ENCODE results near the gene CDC27. TPM values are rescaled to one million over a fixed set of nuclear protein-coding genes. Genes with fewer than 3 reads are reported as not detected.
"Not testable (repeated sequence)": the region's sequence is repeated elsewhere in the genome, so short reads cannot be mapped to it uniquely, and the experiment has no call there.

The CDC27 gene
- total RNA-seq, 2 donors from 2014 or later = 39.3 to 46.6 TPM

DNA sequence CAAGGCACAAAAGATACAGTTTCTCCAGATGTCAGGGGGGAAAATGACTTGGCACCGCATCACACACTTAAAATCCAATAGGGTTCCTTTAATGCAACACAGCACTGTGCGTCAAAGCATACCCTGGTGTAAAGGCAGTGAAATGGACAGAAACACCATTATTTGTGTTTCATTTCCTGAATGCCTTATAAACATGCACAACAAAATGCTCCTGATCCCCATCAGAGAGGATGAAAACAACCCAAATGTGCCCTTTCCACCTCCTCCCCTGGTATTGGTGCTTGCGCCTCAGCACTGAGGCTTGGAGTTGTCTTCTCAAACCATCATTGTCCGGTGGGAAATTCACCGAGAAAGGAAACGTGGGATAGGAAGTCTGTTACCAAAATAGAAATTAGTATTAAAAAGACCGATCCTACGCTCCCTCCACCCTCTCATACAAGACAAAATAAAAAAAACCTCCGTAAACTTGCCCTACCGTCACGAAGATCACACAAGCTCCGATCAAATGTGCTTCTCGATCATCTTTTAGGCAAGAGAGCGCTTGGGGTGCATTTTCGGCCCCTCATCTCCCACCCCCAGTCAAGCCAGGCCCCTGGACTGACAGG is 722 bp downstream of the CDC27 start:
- Histone ChIP-seq H3K4me3 (peak overlapping the region; percentile 80 to 83), H3K36me3 (no peaks in the 10 kb centered on the region), H3K4me1 (peaks cover 0 to 46% of the 10 kb centered on the region in 2 donors), H3K27ac (peak overlapping the region; percentile 98 to 99), H3K9me3 (no peaks in the 10 kb centered on the region), H3K27me3 (no peaks in the 10 kb centered on the region)
- TF ChIP-seq, protein P1, sequence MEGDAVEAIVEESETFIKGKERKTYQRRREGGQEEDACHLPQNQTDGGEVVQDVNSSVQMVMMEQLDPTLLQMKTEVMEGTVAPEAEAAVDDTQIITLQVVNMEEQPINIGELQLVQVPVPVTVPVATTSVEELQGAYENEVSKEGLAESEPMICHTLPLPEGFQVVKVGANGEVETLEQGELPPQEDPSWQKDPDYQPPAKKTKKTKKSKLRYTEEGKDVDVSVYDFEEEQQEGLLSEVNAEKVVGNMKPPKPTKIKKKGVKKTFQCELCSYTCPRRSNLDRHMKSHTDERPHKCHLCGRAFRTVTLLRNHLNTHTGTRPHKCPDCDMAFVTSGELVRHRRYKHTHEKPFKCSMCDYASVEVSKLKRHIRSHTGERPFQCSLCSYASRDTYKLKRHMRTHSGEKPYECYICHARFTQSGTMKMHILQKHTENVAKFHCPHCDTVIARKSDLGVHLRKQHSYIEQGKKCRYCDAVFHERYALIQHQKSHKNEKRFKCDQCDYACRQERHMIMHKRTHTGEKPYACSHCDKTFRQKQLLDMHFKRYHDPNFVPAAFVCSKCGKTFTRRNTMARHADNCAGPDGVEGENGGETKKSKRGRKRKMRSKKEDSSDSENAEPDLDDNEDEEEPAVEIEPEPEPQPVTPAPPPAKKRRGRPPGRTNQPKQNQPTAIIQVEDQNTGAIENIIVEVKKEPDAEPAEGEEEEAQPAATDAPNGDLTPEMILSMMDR (IDR thresholded peaks at IDR 0.05) = no peak
- DNase-seq (ENCODE audit: low spot score) = no peak

DNA sequence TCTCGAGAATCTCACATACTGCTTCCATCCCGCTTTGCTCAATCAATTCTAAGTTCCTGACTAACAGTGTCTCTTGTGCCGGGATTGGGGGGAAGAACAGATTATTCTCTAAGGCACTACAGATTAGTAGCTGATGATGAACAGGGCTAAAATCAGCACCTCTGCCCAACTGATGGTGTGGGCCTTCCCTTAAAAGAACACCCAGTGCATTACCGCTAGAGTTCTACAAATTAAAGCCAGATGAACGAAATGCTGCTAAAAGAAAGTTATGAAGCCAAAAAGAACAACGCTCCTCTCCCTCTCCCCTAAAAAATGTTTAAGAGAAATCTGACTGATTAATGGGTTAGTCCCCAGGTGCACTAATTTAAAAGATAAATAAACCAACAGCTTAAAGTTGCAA is 4.4 kb downstream of the CDC27 start:
- DNase-seq (ENCODE audit: low spot score) = no peak
- peaks cover 0 to 64% of the 10 kb centered on the region in 2 donors for H3K4me1 ChIP-seq
- TF ChIP-seq, protein P1 (IDR thresholded peaks at IDR 0.05) = no peak
- H3K27ac ChIP-seq = no peak overlapping the region
- no peaks in the 10 kb centered on the region for H3K9me3 ChIP-seq
- H3K36me3 ChIP-seq = peaks cover 10% of the 10 kb centered on the region
- H3K27me3 ChIP-seq = no peaks in the 10 kb centered on the region
- H3K4me3 ChIP-seq = no peak overlapping the region

DNA sequence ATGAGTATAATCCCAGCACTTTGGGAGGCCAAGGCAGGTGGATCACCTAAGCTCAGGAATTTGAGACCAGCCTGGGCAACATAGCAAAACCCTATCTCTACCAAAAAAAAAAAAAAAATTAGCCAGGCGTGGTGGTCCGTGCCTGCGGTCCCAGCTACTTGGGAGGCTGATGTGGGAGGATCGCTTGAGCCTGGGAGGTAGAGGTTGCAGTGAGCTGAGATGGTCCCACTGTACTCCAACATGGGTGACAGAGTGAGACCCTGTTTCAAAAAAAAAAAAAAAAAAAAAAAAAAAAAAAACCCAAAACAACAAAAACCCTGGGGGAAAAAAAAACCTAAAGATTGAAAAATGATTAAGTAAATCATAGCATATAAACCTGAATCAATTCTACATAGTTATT is 8.1 kb downstream of the CDC27 start:
- H3K9me3 ChIP-seq; DNase-seq (ENCODE audit: low spot score); H3K27me3 ChIP-seq; H3K4me3 ChIP-seq; H3K27ac ChIP-seq: not testable (repeated sequence)
- H3K4me1 ChIP-seq = peaks cover 0 to 48% of the 10 kb centered on the region in 2 donors
- H3K36me3 ChIP-seq = peaks cover 18% of the 10 kb centered on the region

DNA sequence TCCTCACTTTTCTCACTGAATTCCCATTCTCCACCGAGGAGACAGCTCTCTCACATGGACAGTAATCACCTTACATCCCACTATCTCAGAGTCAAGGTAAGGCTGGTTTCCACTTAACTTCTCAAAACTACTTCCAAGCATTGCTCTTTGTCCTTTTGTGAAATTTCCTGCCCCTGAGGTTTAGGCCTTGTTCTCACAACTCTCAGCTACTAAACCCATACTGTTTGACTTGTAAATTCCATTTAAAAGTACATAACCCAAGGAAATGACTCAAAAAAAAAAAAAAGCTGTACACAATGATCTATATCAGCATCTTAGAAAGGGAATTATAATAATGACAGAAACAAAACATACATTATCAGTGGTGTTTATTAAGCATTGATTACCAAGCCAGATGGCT is 8.8 kb downstream of the CDC27 start:
- no peak overlapping the region for H3K4me3 ChIP-seq
- H3K9me3 ChIP-seq = no peaks in the 10 kb centered on the region
- H3K36me3 ChIP-seq = peaks cover 18% of the 10 kb centered on the region
- H3K4me1 ChIP-seq = peaks cover 0 to 44% of the 10 kb centered on the region in 2 donors
- H3K27ac ChIP-seq = no peak overlapping the region
- TF ChIP-seq, protein P1 (IDR thresholded peaks at IDR 0.05) = no peak
- DNase-seq (ENCODE audit: low spot score) = no peak
- H3K27me3 ChIP-seq = no peaks in the 10 kb centered on the region

DNA sequence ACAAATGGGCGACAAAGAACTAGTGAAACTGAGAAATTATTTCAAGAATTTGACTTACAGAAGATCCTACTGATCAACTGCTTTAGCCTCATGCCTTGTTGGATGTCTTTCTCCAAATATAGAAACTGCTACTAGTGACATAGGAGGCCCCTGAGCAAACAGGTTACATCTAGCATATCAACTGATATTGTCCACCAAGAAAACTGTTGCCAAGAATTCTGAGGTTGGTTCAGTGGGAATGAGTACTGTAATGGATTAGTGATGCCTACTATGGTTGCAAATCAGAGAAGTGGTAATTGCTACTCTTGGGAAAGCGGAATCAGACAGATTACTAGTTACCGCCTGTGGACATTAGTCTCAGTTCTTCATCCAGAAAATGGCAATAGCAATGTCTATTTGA is 10.0 kb downstream of the CDC27 start:
- Histone ChIP-seq H3K36me3 (peaks cover 18% of the 10 kb centered on the region), H3K27ac (no peak overlapping the region), H3K27me3 (no peaks in the 10 kb centered on the region), H3K4me1 (peaks cover 0 to 35% of the 10 kb centered on the region in 2 donors), H3K4me3 (no peak overlapping the region), H3K9me3 (no peaks in the 10 kb centered on the region)
- TF ChIP-seq, protein P1 (IDR thresholded peaks at IDR 0.05) = no peak
- no peak for DNase-seq (ENCODE audit: low spot score)

DNA sequence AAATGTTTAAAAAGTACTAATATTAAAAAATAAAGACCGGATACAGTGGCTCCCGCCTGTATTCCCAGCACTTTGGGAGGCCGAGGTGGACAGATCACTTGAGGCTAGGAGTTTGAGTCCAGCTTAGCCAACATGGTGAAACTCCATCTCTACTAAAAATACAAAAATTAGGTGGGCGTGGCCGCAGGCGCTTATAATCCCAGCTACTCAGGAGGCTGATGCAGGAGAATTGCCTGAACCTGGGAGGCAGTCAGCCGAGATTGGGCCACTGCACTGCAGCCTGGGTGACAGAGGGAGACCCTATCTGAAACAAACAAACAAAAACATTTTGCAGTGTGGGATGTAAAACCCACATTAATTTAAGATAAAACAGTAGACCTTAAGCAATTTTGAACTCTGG is 11.8 kb downstream of the CDC27 start:
- DNase-seq (ENCODE audit: low spot score) = no peak
- Histone ChIP-seq H3K4me1 (peaks cover 0 to 26% of the 10 kb centered on the region in 2 donors), H3K36me3 (peaks cover 26% of the 10 kb centered on the region), H3K9me3 (no peaks in the 10 kb centered on the region), H3K27me3 (no peaks in the 10 kb centered on the region), H3K4me3 (no peak overlapping the region), H3K27ac (no peak overlapping the region)
- TF ChIP-seq, protein P1 (IDR thresholded peaks at IDR 0.05) = no peak
